DMS53 treated with DMSO at 0.1 percent for 48 hours (cell line): ENCODE data around the gene WDR88.
"Not testable (repeated sequence)": the region's sequence is repeated elsewhere in the genome, so short reads cannot be mapped to it uniquely, and the experiment has no call there.

Source experiments
- DNase-seq: peaks from one replicate; lab custom pipeline; 2025; ENCODE audit not compliant: unreplicated experiment; lab: John Stamatoyannopoulos, UW

The WDR88 gene

GRCh38 chr19:33196446-33197193 lies 64.7 kb downstream of the WDR88 start:
- no peak for DNase-seq

- no peak for DNase-seq
Measured at GRCh38 chr19:33197591-33198000, 65.7 kb downstream of the WDR88 start.

DNA sequence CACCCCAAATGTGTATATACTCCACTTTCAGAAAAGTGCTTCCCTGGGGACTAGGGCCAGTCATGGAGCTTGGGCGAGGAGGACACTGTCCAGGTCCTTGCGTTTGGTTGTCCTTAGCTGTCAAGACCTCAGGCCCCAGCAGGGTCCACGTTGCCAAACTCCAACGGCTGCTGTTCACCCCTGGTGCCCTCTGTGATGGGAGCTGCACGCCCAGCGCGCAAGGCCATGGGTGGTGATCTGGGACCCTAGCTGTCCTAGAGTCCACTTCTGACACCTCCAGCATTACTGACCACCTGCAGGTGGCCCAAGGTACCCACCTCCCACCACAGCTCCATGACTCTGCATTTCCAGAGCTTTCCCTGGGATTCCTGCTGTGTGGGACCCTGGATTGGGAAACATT lies 66.3 kb downstream of the WDR88 start:
- DNase-seq = no peak

- no peak for DNase-seq
Measured at GRCh38 chr19:33199441-33200265, 67.7 kb downstream of the WDR88 start.

- DNase-seq = no peak
Measured at GRCh38 chr19:33201473-33201872, 69.6 kb downstream of the WDR88 start.

GRCh38 chr19:33201886-33202545 lies 70.1 kb downstream of the WDR88 start:
- no peak for DNase-seq

- DNase-seq = no peak
Measured at GRCh38 chr19:33202546-33203507, 70.9 kb downstream of the WDR88 start.

GRCh38 chr19:33203529-33203928 lies 71.6 kb downstream of the WDR88 start:
- DNase-seq = no peak

GRCh38 chr19:33204136-33204973 lies 72.4 kb downstream of the WDR88 start:
- DNase-seq = no peak

DNA sequence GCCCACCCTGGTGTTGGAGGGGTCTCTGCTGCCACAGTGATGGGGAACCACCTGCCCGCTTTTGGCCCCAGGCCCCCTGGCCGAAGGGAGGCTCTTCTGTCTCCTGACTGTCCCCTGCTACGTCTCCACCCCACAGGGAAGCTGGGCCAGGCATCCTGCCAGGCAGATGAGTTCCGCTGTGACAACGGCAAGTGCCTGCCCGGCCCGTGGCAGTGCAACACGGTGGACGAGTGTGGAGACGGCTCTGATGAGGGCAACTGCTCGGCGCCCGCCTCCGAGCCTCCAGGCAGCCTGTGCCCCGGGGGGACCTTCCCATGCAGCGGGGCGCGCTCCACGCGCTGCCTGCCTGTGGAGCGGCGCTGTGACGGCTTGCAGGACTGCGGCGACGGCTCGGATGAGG lies 73.2 kb downstream of the WDR88 start:
- DNase-seq = no peak

DNA sequence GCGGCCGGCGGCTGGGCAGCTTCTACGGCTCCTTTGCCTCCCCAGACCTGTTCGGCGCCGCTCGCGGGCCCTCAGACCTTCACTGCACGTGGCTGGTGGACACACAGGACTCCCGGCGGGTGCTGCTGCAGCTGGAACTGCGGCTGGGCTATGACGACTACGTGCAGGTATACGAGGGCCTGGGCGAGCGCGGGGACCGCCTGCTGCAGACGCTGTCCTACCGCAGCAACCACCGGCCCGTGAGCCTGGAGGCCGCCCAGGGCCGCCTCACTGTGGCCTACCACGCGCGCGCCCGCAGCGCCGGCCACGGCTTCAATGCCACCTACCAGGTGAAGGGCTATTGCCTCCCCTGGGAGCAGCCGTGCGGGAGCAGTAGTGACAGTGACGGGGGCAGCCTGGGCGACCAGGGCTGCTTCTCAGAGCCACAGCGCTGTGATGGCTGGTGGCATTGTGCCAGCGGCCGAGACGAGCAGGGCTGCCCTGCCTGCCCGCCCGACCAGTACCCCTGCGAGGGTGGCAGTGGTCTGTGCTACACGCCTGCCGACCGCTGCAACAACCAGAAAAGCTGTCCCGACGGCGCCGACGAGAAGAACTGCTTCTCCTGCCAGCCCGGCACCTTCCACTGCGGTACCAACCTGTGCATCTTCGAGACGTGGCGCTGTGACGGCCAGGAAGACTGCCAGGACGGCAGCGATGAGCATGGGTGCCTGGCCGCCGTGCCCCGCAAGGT lies 73.8 kb downstream of the WDR88 start:
- no peak for DNase-seq

- DNase-seq = no peak
Measured at GRCh38 chr19:33206261-33207039, 74.5 kb downstream of the WDR88 start.

DNA sequence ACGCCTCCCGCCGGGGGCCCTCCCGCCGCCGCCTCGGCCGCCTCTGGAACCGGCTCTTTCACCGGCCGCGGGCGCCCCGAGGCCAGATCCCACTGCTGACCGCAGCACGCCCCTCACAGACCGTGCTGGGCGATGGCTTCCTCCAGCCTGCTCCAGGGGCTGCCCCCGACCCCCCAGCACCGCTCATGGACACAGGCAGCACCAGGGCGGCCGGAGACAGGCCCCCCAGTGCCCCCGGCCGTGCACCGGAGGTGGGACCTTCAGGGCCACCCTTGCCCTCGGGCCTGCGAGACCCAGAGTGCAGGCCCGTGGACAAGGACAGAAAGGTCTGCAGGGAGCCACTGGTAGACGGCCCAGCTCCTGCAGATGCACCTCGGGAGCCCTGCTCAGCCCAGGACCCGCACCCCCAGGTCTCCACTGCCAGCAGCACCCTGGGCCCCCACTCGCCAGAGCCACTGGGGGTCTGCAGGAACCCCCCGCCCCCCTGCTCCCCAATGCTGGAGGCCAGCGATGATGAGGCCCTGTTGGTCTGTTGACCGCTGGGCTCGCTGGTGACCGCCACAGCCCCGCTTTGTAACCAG lies 75.2 kb downstream of the WDR88 start:
- no peak for DNase-seq

- DNase-seq = no peak
Measured at GRCh38 chr19:33207903-33208302, 76.0 kb downstream of the WDR88 start.

DNA sequence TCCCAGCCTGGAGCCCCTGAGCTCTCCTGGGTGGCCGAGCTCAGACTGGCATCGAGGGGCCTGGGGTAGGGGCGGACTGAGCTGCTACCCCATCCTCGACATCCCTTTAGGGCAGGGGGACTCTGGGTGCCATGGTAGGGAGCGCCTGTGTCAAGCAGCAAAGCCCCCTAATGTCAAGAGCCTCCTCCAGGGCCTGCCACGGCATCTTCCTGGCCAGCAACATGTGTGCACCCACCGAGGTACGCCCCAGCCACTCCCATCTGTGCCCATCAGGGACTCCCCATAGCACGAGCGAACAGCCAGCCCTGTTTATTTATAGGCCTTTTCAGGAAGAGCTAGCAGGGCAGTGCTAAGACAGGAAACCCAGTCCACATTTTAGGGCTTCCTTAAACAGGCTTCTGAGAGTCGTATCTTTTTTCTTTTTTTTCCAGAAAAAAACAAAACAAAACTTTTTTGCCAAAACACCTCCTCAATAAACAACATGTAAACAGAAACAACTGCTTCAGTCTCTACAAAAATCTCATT lies 76.5 kb downstream of the WDR88 start:
- DNase-seq = no peak

DNA sequence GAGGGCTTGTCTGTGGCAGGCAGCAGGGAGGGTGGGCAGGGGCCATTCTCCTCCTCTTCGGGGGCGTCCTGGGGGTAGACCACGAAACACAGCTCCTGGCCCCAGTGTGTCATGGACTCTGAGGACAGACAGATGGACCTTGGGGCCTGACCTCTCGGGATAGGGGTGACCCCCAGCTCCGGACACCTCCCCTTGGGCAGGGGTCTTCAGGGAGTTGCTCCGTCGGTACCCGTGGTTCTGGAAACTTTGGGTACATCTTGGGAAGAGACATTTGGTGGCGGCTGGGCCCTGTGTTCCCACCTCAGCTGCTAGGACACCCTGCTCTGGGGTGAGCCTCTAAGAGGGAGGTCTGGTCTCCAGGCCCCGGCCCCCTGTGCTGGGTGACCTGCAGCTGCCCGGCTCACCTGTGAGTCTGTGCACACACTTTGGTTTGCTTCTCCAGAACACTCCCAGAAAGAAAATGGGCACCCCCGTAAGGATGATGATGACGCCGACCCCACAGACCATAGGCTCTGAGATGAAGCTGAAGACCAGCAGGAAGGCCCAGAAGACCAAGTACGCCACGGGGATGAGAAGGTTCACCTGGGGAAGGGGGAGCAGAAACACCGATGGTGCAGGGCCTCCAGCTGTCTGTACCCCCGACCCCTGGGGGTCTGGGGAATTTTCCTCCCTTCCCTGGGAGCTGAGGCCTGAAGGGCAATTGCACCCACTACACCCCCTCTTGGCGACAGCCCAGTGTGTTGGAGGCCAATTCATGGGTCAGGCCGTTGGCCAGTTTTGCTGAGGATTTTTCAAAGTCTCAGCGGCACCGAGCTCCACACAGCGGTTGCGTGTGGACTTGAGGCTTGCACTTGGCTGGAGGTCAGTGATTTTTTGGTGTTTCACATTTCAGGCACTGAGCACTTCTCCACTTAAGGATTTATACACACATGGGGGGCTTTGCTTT lies 77.3 kb downstream of the WDR88 start:
- DNase-seq = no peak

GRCh38 chr19:33209850-33210230 lies 77.9 kb downstream of the WDR88 start:
- not testable (repeated sequence) for DNase-seq
